IPS-NIHi7 (cell line): Measurements from ENCODE around the gene RFNG.

Source experiments
- DNase-seq: peaks from one replicate; pipeline ENCODE4 v3.0.0; 2012; ENCODE audit warnings: mixed read lengths; ENCODE audit errors: extremely low spot score

Gene RFNG

GRCh38 chr17:82013772-82014321 is 37.8 kb downstream of the RFNG start:
- DNase-seq, result no peak

- no peak for DNase-seq
These were observed 38.3 kb downstream of the RFNG start for GRCh38 chr17:82013341-82013740.

- no peak for DNase-seq
These were observed 38.8 kb downstream of the RFNG start for GRCh38 chr17:82012640-82013295.

- DNase-seq, result no peak
These were observed 39.4 kb downstream of the RFNG start for GRCh38 chr17:82012261-82012639.

- no peak for DNase-seq
These were observed 39.9 kb downstream of the RFNG start for GRCh38 chr17:82011617-82012187.

GRCh38 chr17:82010575-82011525 is 40.8 kb downstream of the RFNG start:
- no peak for DNase-seq

GRCh38 chr17:82009413-82009812 is 42.2 kb downstream of the RFNG start:
- DNase-seq, result no peak

GRCh38 chr17:82008941-82009405 is 42.6 kb downstream of the RFNG start:
- DNase-seq, result no peak

GRCh38 chr17:82008258-82008940 is 43.2 kb downstream of the RFNG start:
- DNase-seq, result no peak

GRCh38 chr17:82007495-82008257 is 43.9 kb downstream of the RFNG start:
- no peak for DNase-seq

- no peak for DNase-seq
These were observed 44.5 kb downstream of the RFNG start for GRCh38 chr17:82007228-82007494.

- no peak for DNase-seq
These were observed 45.0 kb downstream of the RFNG start for GRCh38 chr17:82006468-82007227.

- no peak for DNase-seq
These were observed 45.8 kb downstream of the RFNG start for GRCh38 chr17:82005701-82006348.

GRCh38 chr17:82004517-82005455 is 46.8 kb downstream of the RFNG start:
- no peak for DNase-seq

GRCh38 chr17:82003411-82004381 is 47.9 kb downstream of the RFNG start:
- peak; percentile 53 for DNase-seq

- no peak for DNase-seq
These were observed 50.0 kb downstream of the RFNG start for GRCh38 chr17:82001571-82002056.

GRCh38 chr17:82000803-82001570 is 50.6 kb downstream of the RFNG start:
- no peak for DNase-seq
